Neural progenitor cell (in vitro differentiated cells): ENCODE results near the gene CYP4F12. TPM values are rescaled to one million over a fixed set of nuclear protein-coding genes. Genes with fewer than 3 reads are reported as not detected.

Experiments
- DNase-seq: peaks from one replicate; pipeline ENCODE4 v3.0.0-alpha.2; 2016; ENCODE audit warnings: low spot score
- H2AFZ ChIP-seq: fragments of 200-600 bp; sonication (generic); replicated peaks from 2 replicates; pipeline ENCODE4 v1.6.1; 2016; ENCODE audit warnings: antibody characterized with exemption
- H3F3A ChIP-seq: fragments of 200-600 bp; sonication (generic); 2 replicates; pipeline ENCODE4 v1.6.1; 2016; ENCODE audit warnings: antibody characterized with exemption, low read depth
- H3K27ac ChIP-seq: fragments of 200-600 bp; sonication (generic); 2 replicates; pipeline ENCODE4 v1.5.1; 2016; ENCODE audit warnings: mild to moderate bottlenecking
- H3K27me3 ChIP-seq: fragments of 200-600 bp; sonication (generic); 2 replicates; pipeline ENCODE4 v1.6.1; 2016; ENCODE audit warnings: mild to moderate bottlenecking, moderate library complexity
- H3K36me3 ChIP-seq: fragments of 200-600 bp; sonication (generic); 2 replicates; pipeline ENCODE4 v1.5.1; 2016
- H3K4me1 ChIP-seq: fragments of 200-600 bp; sonication (generic); 2 replicates; pipeline ENCODE4 v1.6.1; 2016; ENCODE audit warnings: mixed run types
- H3K4me2 ChIP-seq: fragments of 200-600 bp; sonication (generic); 2 replicates; pipeline ENCODE4 v1.6.1; 2016
- H3K4me3 ChIP-seq: fragments of 200-600 bp; sonication (generic); 2 replicates; pipeline ENCODE4 v1.5.1; 2016
- H3K79me2 ChIP-seq: fragments of 200-600 bp; sonication (generic); 2 replicates; pipeline ENCODE4 v1.6.1; 2016; ENCODE audit warnings: low read depth
- H3K9ac ChIP-seq: fragments of 200-600 bp; sonication (generic); 2 replicates; pipeline ENCODE4 v1.6.1; 2016
- H3K9me3 ChIP-seq: fragments of 200-600 bp; sonication (generic); 2 replicates; pipeline ENCODE4 v1.5.1; 2016; ENCODE audit warnings: low read depth
- H4K20me1 ChIP-seq: fragments of 200-600 bp; sonication (generic); 2 replicates; pipeline ENCODE4 v1.6.1; 2016; ENCODE audit warnings: low read depth
- H3K27ac Mint-ChIP-seq: 3 replicates; pipeline ENCODE4 v1.8.0; 2021; ENCODE audit warnings: mixed read lengths
- H3K27me3 Mint-ChIP-seq: 2 replicates; pipeline ENCODE4 v1.8.0; 2022; ENCODE audit warnings: low read depth, mild to moderate bottlenecking, inconsistent platforms, moderate library complexity, mixed read lengths; ENCODE audit not compliant: insufficient read depth
- H3K36me3 Mint-ChIP-seq: 3 replicates; pipeline ENCODE4 v1.8.0; 2021; ENCODE audit warnings: mixed read lengths
- H3K4me1 Mint-ChIP-seq: 3 replicates; pipeline ENCODE4 v1.8.0; 2021; ENCODE audit warnings: mixed read lengths
- H3K4me3 Mint-ChIP-seq: 3 replicates; pipeline ENCODE4 v1.8.0; 2021; ENCODE audit warnings: mild to moderate bottlenecking, moderate library complexity, mixed read lengths
- H3K9me3 Mint-ChIP-seq: 3 replicates; pipeline ENCODE4 v1.8.0; 2020; ENCODE audit warnings: mixed read lengths
- CTCF ChIP-seq: fragments of 200-600 bp; sonication (generic); IDR thresholded peaks from 2 replicates; pipeline ENCODE4 v1.5.1; 2017; ENCODE audit warnings: antibody characterized with exemption, mild to moderate bottlenecking
- EZH2 ChIP-seq: fragments of 200-600 bp; sonication (generic); IDR thresholded peaks from 2 replicates; pipeline ENCODE4 v1.6.1; 2017; ENCODE audit warnings: antibody characterized with exemption, mild to moderate bottlenecking, moderate library complexity
- EZH2phosphoT487 ChIP-seq: fragments of 200-600 bp; sonication (generic); IDR thresholded peaks from 2 replicates; pipeline ENCODE4 v1.6.1; 2017; ENCODE audit warnings: antibody characterized with exemption
- total RNA-seq: library from RNA; depleted of rRNA; stranded (reverse); fragments of >200 nt; gene quantifications from 2 replicates; pipeline ENCODE4 v1.2.3, GENCODE V29; 2015; ENCODE audit warnings: low replicate concordance

The CYP4F12 gene
- total RNA-seq = not detected in 2 replicates

- no peak for DNase-seq
Measured at GRCh38 chr19:15672580-15673175, at the start of gene CYP4F12. Gene CYP4F12, plus strand, starts transcription at chr19:15673087. Its CDS starts 443 bp downstream, at chr19:15673530.

GRCh38 chr19:15623711-15624318 lies 49.1 kb upstream of the CYP4F12 start:
- no peaks in the 10 kb centered on the region for H3K27me3 ChIP-seq
- H3K4me3 ChIP-seq = no peak overlapping the region
- H3K79me2 ChIP-seq = no peaks in the 10 kb centered on the region
- H3K36me3 ChIP-seq = no peaks in the 10 kb centered on the region
- DNase-seq = no peak
- H3K9me3 ChIP-seq = peaks cover 7% of the 10 kb centered on the region
- no peak overlapping the region for H3K9ac ChIP-seq
- H2AFZ ChIP-seq = no peak overlapping the region
- Mint-ChIP-seq H3K9me3 (peaks cover 15% of the 10 kb centered on the region), H3K27me3 (peaks cover 2% of the 10 kb centered on the region), H3K36me3 (no peaks in the 10 kb centered on the region), H3K4me3 (no peak overlapping the region), H3K4me1 (no peaks in the 10 kb centered on the region), H3K27ac (no peak overlapping the region)
- no peak overlapping the region for H3K4me2 ChIP-seq
- H3K27ac ChIP-seq = no peak overlapping the region
- TF ChIP-seq EZH2phosphoT487 (no peak), EZH2 (no peak), CTCF (no peak)
- no peaks in the 10 kb centered on the region for H4K20me1 ChIP-seq
- H3F3A ChIP-seq = no peaks in the 10 kb centered on the region
- no peaks in the 10 kb centered on the region for H3K4me1 ChIP-seq

More at GRCh38 chr19:15672580-15673175, at the start of gene CYP4F12:
- Mint-ChIP-seq H3K27me3 (peaks cover 7% of the 10 kb centered on the region), H3K27ac (no peak within 1 kb of the TSS), H3K4me1 (no peaks in the 10 kb centered on the region), H3K9me3 (peaks cover 18% of the 10 kb centered on the region), H3K4me3 (no peak within 1 kb of the TSS), H3K36me3 (peaks cover 1% of the 10 kb centered on the region)
- Histone ChIP-seq H3K4me2 (no peak within 1 kb of the TSS), H3K79me2 (no peaks in the 10 kb centered on the region), H3F3A (no peaks in the 10 kb centered on the region), H3K36me3 (no peaks in the 10 kb centered on the region), H3K27ac (no peak within 1 kb of the TSS), H3K4me3 (no peak within 1 kb of the TSS), H3K27me3 (no peaks in the 10 kb centered on the region), H3K4me1 (no peaks in the 10 kb centered on the region), H3K9ac (no peak within 1 kb of the TSS), H3K9me3 (peaks cover 3% of the 10 kb centered on the region), H2AFZ (no peak within 1 kb of the TSS), H4K20me1 (no peaks in the 10 kb centered on the region)
- TF ChIP-seq EZH2phosphoT487 = no peak
- no peak for TF ChIP-seq CTCF
- no peak for TF ChIP-seq EZH2

GRCh38 chr19:15628236-15629002 lies 44.5 kb upstream of the CYP4F12 start:
- Mint-ChIP-seq H3K27ac (no peak overlapping the region), H3K4me1 (no peaks in the 10 kb centered on the region), H3K4me3 (no peak overlapping the region), H3K36me3 (no peaks in the 10 kb centered on the region), H3K27me3 (no peaks in the 10 kb centered on the region), H3K9me3 (peaks cover 2% of the 10 kb centered on the region)
- Histone ChIP-seq H3K4me1 (no peaks in the 10 kb centered on the region), H3K9me3 (peaks cover 18% of the 10 kb centered on the region), H3K27ac (no peak overlapping the region), H3K79me2 (no peaks in the 10 kb centered on the region), H3K36me3 (no peaks in the 10 kb centered on the region), H2AFZ (no peak overlapping the region), H3K9ac (no peak overlapping the region), H3K27me3 (no peaks in the 10 kb centered on the region), H3F3A (no peaks in the 10 kb centered on the region), H4K20me1 (no peaks in the 10 kb centered on the region), H3K4me3 (no peak overlapping the region), H3K4me2 (no peak overlapping the region)
- no peak for DNase-seq
- TF ChIP-seq EZH2 (no peak), CTCF (no peak), EZH2phosphoT487 (no peak)
